HepG2 (cell line): ENCODE results near the gene PAQR5.

Experiments
- ATF3 ChIP-seq: sonication (generic); formaldehyde crosslinking; IDR thresholded peaks from 2 replicates; pipeline ENCODE4 v1.4.0; 2020; ENCODE audit warnings: missing genetic modification reagents
- CTCF ChIP-seq: sonication (generic); formaldehyde crosslinking; IDR thresholded peaks from 2 replicates; pipeline ENCODE4 v1.5.0; 2020; ENCODE audit warnings: mild to moderate bottlenecking, missing genetic modification reagents, moderate library complexity
- ETV6 ChIP-seq: sonication (generic); formaldehyde crosslinking; conservative IDR thresholded peaks from 2 replicates; pipeline ENCODE4 v1.4.0; 2020; ENCODE audit warnings: missing genetic modification reagents
- FOXK2 ChIP-seq: fragments of 450-650 bp; IDR thresholded peaks from 2 replicates; pipeline ENCODE4 v1.6.1; 2016
- PBX2 ChIP-seq: IDR thresholded peaks from 2 replicates; pipeline ENCODE4 v1.6.1; 2016; ENCODE audit warnings: control low read depth
- RBAK ChIP-seq: sonication (generic); formaldehyde crosslinking; IDR thresholded peaks from 2 replicates; pipeline ENCODE4 v1.5.1; 2020; ENCODE audit warnings: mild to moderate bottlenecking, missing genetic modification reagents
- RNF219 ChIP-seq: sonication (generic); formaldehyde crosslinking; IDR thresholded peaks from 2 replicates; pipeline ENCODE4 v1.5.0; 2020; ENCODE audit warnings: mild to moderate bottlenecking, missing genetic modification reagents
- SMAD3 ChIP-seq: sonication (generic); formaldehyde crosslinking; IDR thresholded peaks from 2 replicates; pipeline ENCODE4 v1.4.0; 2020; ENCODE audit warnings: missing genetic modification reagents
- ZNF274 ChIP-seq: sonication (generic); formaldehyde crosslinking; IDR thresholded peaks from 2 replicates; pipeline ENCODE4 v1.5.1; 2020; ENCODE audit warnings: mild to moderate bottlenecking, missing genetic modification reagents
- ZNF773 ChIP-seq: sonication (generic); formaldehyde crosslinking; IDR thresholded peaks from 2 replicates; pipeline ENCODE4 v1.4.0; 2020; ENCODE audit warnings: missing genetic modification reagents, borderline replicate concordance
- ZNF780A ChIP-seq: sonication (generic); formaldehyde crosslinking; IDR thresholded peaks from 2 replicates; pipeline ENCODE4 v1.8.0; 2022; ENCODE audit warnings: mild to moderate bottlenecking, missing genetic modification reagents, moderate library complexity

GRCh38 chr15:69395460-69395859, 96.7 kb downstream of the PAQR5 start:
- no peak for TF ChIP-seq ZNF780A
- no peak for TF ChIP-seq CTCF (CRISPR knock-in tag)
- TF ChIP-seq SMAD3 (CRISPR knock-in tag), result no peak
- no peak for TF ChIP-seq ETV6 (CRISPR knock-in tag)
- TF ChIP-seq ATF3 (CRISPR knock-in tag), result no peak
- TF ChIP-seq PBX2 (CRISPR knock-in tag), result no peak
- TF ChIP-seq RNF219 (CRISPR knock-in tag), result no peak
- no peak for TF ChIP-seq ZNF773 (CRISPR knock-in tag)
- no peak for TF ChIP-seq ZNF274 (CRISPR knock-in tag)
- TF ChIP-seq RBAK (CRISPR knock-in tag), result no peak
- TF ChIP-seq FOXK2, result no peak
